GM20431 (cell line): ENCODE results near the gene FITM1.

Experiments
- in situ Hi-C: fragments of 300-500 bp; cut with MseI, MboI; formaldehyde crosslinking; loops from one replicate; pipeline ENCODE4 v1.15.0; 2020; ENCODE audit warnings: low sequenced_read_pairs; ENCODE audit not compliant: unreplicated experiment

FITM1 gene

GRCh38 chr14:24137529-24138395 is 7.3 kb downstream of the FITM1 start:
- in situ Hi-C loops: no loop called here

GRCh38 chr14:24138396-24139271 is 8.2 kb downstream of the FITM1 start:
- in situ Hi-C loops: no loop called here

- in situ Hi-C loops: no loop called here
These were observed 8.9 kb downstream of the FITM1 start for GRCh38 chr14:24139272-24139934.

GRCh38 chr14:24141097-24141880 is 10.8 kb downstream of the FITM1 start, which contains the start of gene EMC9:
TSS of gene EMC9 (minus strand) at chr14:24141591. CDS start at chr14:24141304, 287 bp downstream.
- in situ Hi-C loops: no loop called here

- in situ Hi-C loops: no loop called here
These were observed 13.1 kb downstream of the FITM1 start for GRCh38 chr14:24143511-24143910.

GRCh38 chr14:24144451-24144850 is 14.0 kb downstream of the FITM1 start:
- in situ Hi-C loops: no loop called here

GRCh38 chr14:24145219-24145618 is 14.8 kb downstream of the FITM1 start:
- in situ Hi-C loops: no loop called here

- in situ Hi-C loops: no loop called here
These were observed 15.4 kb downstream of the FITM1 start for GRCh38 chr14:24145690-24146452.

- in situ Hi-C loops: no loop called here
These were observed 16.1 kb downstream of the FITM1 start, which contains the start of gene PSME2 for GRCh38 chr14:24146453-24146977. TSS of gene PSME2 (minus strand) at chr14:24146610. CDS start at chr14:24146581, 29 bp downstream.

GRCh38 chr14:24146978-24147760 is 16.7 kb downstream of the FITM1 start, which contains the start of gene RNF31:
TSS of gene RNF31 (plus strand) at chr14:24147498. CDS start at chr14:24147699, 201 bp downstream.
- in situ Hi-C loops: no loop called here

- in situ Hi-C loops: no loop called here
These were observed 17.4 kb downstream of the FITM1 start for GRCh38 chr14:24147761-24148428.

- in situ Hi-C loops: no loop called here
These were observed 19.0 kb downstream of the FITM1 start for GRCh38 chr14:24149302-24149969.

GRCh38 chr14:24150061-24150460 is 19.6 kb downstream of the FITM1 start:
- in situ Hi-C loops: no loop called here

GRCh38 chr14:24150567-24150966 is 20.1 kb downstream of the FITM1 start:
- in situ Hi-C loops: no loop called here

- in situ Hi-C loops: no loop called here
These were observed 20.5 kb downstream of the FITM1 start for GRCh38 chr14:24150993-24151392.

GRCh38 chr14:24151404-24152080 is 21.1 kb downstream of the FITM1 start:
- in situ Hi-C loops: no loop called here
